H1 (cell line): ENCODE results near the gene LTA. TPM values are rescaled to one million over a fixed set of nuclear protein-coding genes. Genes with fewer than 3 reads are reported as not detected.
A peak's percentile ranks its signal among the peaks of the same experiment; 100 is the strongest.

Experiments
- CTCF ChIA-PET: fragments of 300-600 bp; sonication (Branson Sonifier 250); formaldehyde crosslinking; loops from one replicate; lab custom pipeline; 2021; ENCODE audit not compliant: partially characterized antibody; lab: Charles Lee
- POLR2A ChIA-PET: fragments of 300-600 bp; sonication (Branson Sonifier 250); formaldehyde crosslinking; loops from one replicate; lab custom pipeline; 2021; ENCODE audit warnings: inconsistent platforms; ENCODE audit not compliant: partially characterized antibody; lab: Charles Lee
- DNase-seq, 2 experiments: peaks; one replicate each; pipeline versions ENCODE4 v3.0.0 to v3.0.0-alpha.2; 2010 to 2022; ENCODE audit warnings: low spot score in 2 of 2, low read depth in 1 of 2, mixed read lengths in 1 of 2
- FAIRE-seq: peaks from 2 replicates; lab custom pipeline; 2011; peaks lifted over from hg19 to GRCh38; lab: Jason Lieb, UNC
- H2AFZ ChIP-seq: 2 replicates; pipeline ENCODE4 v1.8.1; 2012; ENCODE audit warnings: low read length, inconsistent platforms
- H2AK5ac ChIP-seq: 2 replicates; pipeline ENCODE4 v1.6.1; 2013; ENCODE audit warnings: low read depth, low read length
- H2BK120ac ChIP-seq: replicated peaks from 2 replicates; pipeline ENCODE3; 2013; ENCODE audit warnings: low read depth, low read length, inconsistent platforms
- H2BK12ac ChIP-seq: 2 replicates; pipeline ENCODE4 v1.6.1; 2013; ENCODE audit warnings: low read depth, low read length
- H2BK15ac ChIP-seq: 2 replicates; pipeline ENCODE4 v1.6.1; 2013; ENCODE audit warnings: low read length
- H2BK20ac ChIP-seq: 2 replicates; pipeline ENCODE4 v1.6.1; 2013; ENCODE audit warnings: low read length
- H2BK5ac ChIP-seq: 2 replicates; pipeline ENCODE4 v1.6.1; 2013; ENCODE audit warnings: low read depth, low read length
- H3K14ac ChIP-seq: 2 replicates; pipeline ENCODE4 v1.6.1; 2013; ENCODE audit warnings: inconsistent platforms; ENCODE audit not compliant: insufficient read length
- H3K18ac ChIP-seq: 2 replicates; pipeline ENCODE4 v1.6.1; 2013; ENCODE audit warnings: low read length; ENCODE audit errors: extremely low read depth
- H3K23ac ChIP-seq: 2 replicates; pipeline ENCODE4 v1.6.1; 2013; ENCODE audit warnings: inconsistent platforms; ENCODE audit not compliant: insufficient read length
- H3K23me2 ChIP-seq: 2 replicates; pipeline ENCODE4 v1.6.1; 2013; ENCODE audit warnings: low read depth, low read length
- H3K27ac ChIP-seq: 2 replicates; pipeline ENCODE4 v1.6.1; 2011; ENCODE audit warnings: low read depth, low read length, inconsistent platforms
- H3K27me3 ChIP-seq, 4 experiments: replicated peaks in 1 of 4; 1 replicate in 1 of 4; 2 replicates in 3 of 4; pipeline versions ENCODE4 v1.6.1 to v1.8.1; 2011 to 2013; ENCODE audit warnings: low read length in 3 of 4, mild to moderate bottlenecking in 3 of 4, inconsistent platforms in 2 of 4, mixed read lengths in 2 of 4, moderate library complexity in 1 of 4; ENCODE audit not compliant: control insufficient read depth in 3 of 4, insufficient read depth in 3 of 4; ENCODE audit errors: extremely low read depth in 1 of 4
- H3K36me3 ChIP-seq, 4 experiments: 2 replicates each; pipeline versions ENCODE4 v1.6.1 to v1.8.1; 2011 to 2013; ENCODE audit warnings: mild to moderate bottlenecking in 4 of 4, low read length in 3 of 4, moderate library complexity in 2 of 4, control low read depth in 1 of 4, inconsistent platforms in 1 of 4; ENCODE audit not compliant: insufficient read depth in 4 of 4, control insufficient read depth in 2 of 4
- H3K4ac ChIP-seq: replicated peaks from 2 replicates; pipeline ENCODE3; 2013; ENCODE audit warnings: low read length, low read depth, mixed read lengths, inconsistent platforms; ENCODE audit not compliant: insufficient read length
- H3K4me1 ChIP-seq, 4 experiments: replicated peaks in 1 of 4; 1 replicate in 1 of 4; 2 replicates in 3 of 4; pipeline versions ENCODE4 v1.6.1 to v1.8.1; 2011 to 2013; ENCODE audit warnings: low read length in 3 of 4, inconsistent platforms in 2 of 4, mixed read lengths in 1 of 4; ENCODE audit not compliant: insufficient read depth in 4 of 4, control insufficient read depth in 3 of 4
- H3K4me2 ChIP-seq, 2 experiments: 2 replicates each; pipeline versions ENCODE4 v1.6.1 to v1.8.1; 2011 to 2013; ENCODE audit warnings: low read depth in 2 of 2, low read length in 2 of 2, control low read depth in 1 of 2, inconsistent platforms in 1 of 2, mild to moderate bottlenecking in 1 of 2; ENCODE audit not compliant: insufficient read depth in 1 of 2
- H3K4me3 ChIP-seq, 4 experiments: fragments of 200-600, 300-600 bp in 1 of 4; sonication (generic), shearing (Covaris generic), sonication (Bioruptor Twin) in 1 of 4; 2 replicates each; pipeline versions ENCODE4 v1.5.1 to v1.8.1; 2011 to 2016; ENCODE audit warnings: low read length in 4 of 4, low read depth in 3 of 4, control low read depth in 2 of 4, inconsistent platforms in 2 of 4, mild to moderate bottlenecking in 2 of 4, mixed read lengths in 1 of 4, moderate library complexity in 1 of 4; ENCODE audit not compliant: insufficient read depth in 2 of 4; ENCODE audit errors: extremely low read depth in 1 of 4
- H3K56ac ChIP-seq: replicated peaks from 2 replicates; pipeline ENCODE3; 2013; ENCODE audit warnings: low read depth, mild to moderate bottlenecking, mixed read lengths, low read length, inconsistent platforms; ENCODE audit not compliant: insufficient read length
- H3K79me1 ChIP-seq: 2 replicates; pipeline ENCODE4 v1.6.1; 2013; ENCODE audit warnings: low read depth, low read length, control low read depth
- H3K79me2 ChIP-seq, 2 experiments: 2 replicates each; pipeline versions ENCODE4 v1.6.1 to v1.8.1; 2012 to 2013; ENCODE audit warnings: low read length in 2 of 2, mild to moderate bottlenecking in 2 of 2, inconsistent platforms in 1 of 2; ENCODE audit not compliant: insufficient read depth in 2 of 2, control insufficient read depth in 1 of 2
- H3K9ac ChIP-seq, 4 experiments: replicated peaks in 1 of 4; 1 replicate in 1 of 4; 2 replicates in 3 of 4; pipeline versions ENCODE4 v1.6.1 to v1.8.1; 2011 to 2013; ENCODE audit warnings: low read depth in 3 of 4, low read length in 3 of 4, control low read depth in 2 of 4, mild to moderate bottlenecking in 2 of 4, moderate library complexity in 2 of 4, inconsistent platforms in 1 of 4; ENCODE audit errors: extremely low read depth in 1 of 4
- H3K9me3 ChIP-seq, 2 experiments: 2 replicates each; pipeline versions ENCODE4 v1.6.1 to v1.8.1; 2012 to 2013; ENCODE audit warnings: mild to moderate bottlenecking in 2 of 2, moderate library complexity in 2 of 2, control low read depth in 1 of 2, inconsistent platforms in 1 of 2, low read depth in 1 of 2, low read length in 1 of 2, mixed read lengths in 1 of 2; ENCODE audit not compliant: insufficient read depth in 2 of 2
- H4K20me1 ChIP-seq, 2 experiments: replicated peaks in 1 of 2; 2 replicates each; pipeline versions ENCODE3 to v1.8.1; 2011 to 2013; ENCODE audit warnings: inconsistent platforms in 2 of 2, low read length in 2 of 2, mild to moderate bottlenecking in 1 of 2; ENCODE audit not compliant: insufficient read depth in 2 of 2, control insufficient read depth in 1 of 2
- H4K5ac ChIP-seq: 2 replicates; pipeline ENCODE4 v1.6.1; 2013; ENCODE audit warnings: low read length, low read depth, mixed read lengths, inconsistent platforms; ENCODE audit not compliant: insufficient read length
- H4K8ac ChIP-seq: 2 replicates; pipeline ENCODE4 v1.8.0; 2013; ENCODE audit warnings: mild to moderate bottlenecking, moderate library complexity, low read length, inconsistent platforms; ENCODE audit not compliant: insufficient read depth; ENCODE audit errors: extremely low read depth
- H4K91ac ChIP-seq: replicated peaks from 2 replicates; pipeline ENCODE3; 2013; ENCODE audit warnings: low read length, mixed read lengths, inconsistent platforms; ENCODE audit not compliant: insufficient read length
- JUN ChIP-seq: IDR thresholded peaks from 2 replicates; pipeline ENCODE4 v1.6.1; 2011; ENCODE audit warnings: low read depth, mild to moderate bottlenecking, improper control_type of control experiment, low read length
- POLR2A ChIP-seq, 2 experiments: IDR thresholded peaks; 1 replicate in 1 of 2; 2 replicates in 1 of 2; pipeline ENCODE4 v1.6.1; 2011; ENCODE audit warnings: low read depth in 2 of 2, low read length in 2 of 2, mild to moderate bottlenecking in 2 of 2; ENCODE audit errors: control extremely low read depth in 1 of 2
- POLR2AphosphoS5 ChIP-seq: IDR thresholded peaks from 2 replicates; pipeline ENCODE4 v1.6.1; 2011; ENCODE audit warnings: low read depth, low read length
- SUZ12 ChIP-seq: fragments of 200-600 bp; sonication (generic); IDR thresholded peaks from 2 replicates; pipeline ENCODE4 v1.6.1; 2012; ENCODE audit warnings: mild to moderate bottlenecking, inconsistent platforms, low read length, moderate library complexity, mixed read lengths
- WGBS, 2 experiments: shearing (Covaris generic) in 1 of 2; methylation state at CpG; one replicate each; pipeline versions ENCODE4 v1.1.6 to v1.1.7; 2013 to 2015; ENCODE audit warnings: low lambda C conversion rate in 2 of 2, mixed read lengths in 2 of 2, inconsistent platforms in 1 of 2, low coverage in 1 of 2, missing lambda C conversion rate in 1 of 2; ENCODE audit not compliant: insufficient replicate concordance in 2 of 2, insufficient coverage in 1 of 2, insufficient read length in 1 of 2; ENCODE audit errors: extremely low coverage in 1 of 2, missing lambda C conversion rate in 1 of 2; 5-methylcytosine and 5-hydroxymethylcytosine counted together
- polyA plus RNA-seq, 7 experiments: library from polyadenylated mRNA; depleted of rRNA in 3 of 7; stranded (reverse) in 5 of 7; unstranded in 2 of 7; fragments of >200 nt in 5 of 7; fragments of 200-250 nt in 2 of 7; gene quantifications; 1 replicate in 5 of 7; 2 replicates in 1 of 7; 4 replicates in 1 of 7; pipeline versions ENCODE4 v1.2.1 to v1.2.3, GENCODE V29; 2011 to 2013; ENCODE audit warnings: missing spikeins in 2 of 7, mixed read lengths in 2 of 7
- total RNA-seq: library from RNA; stranded (reverse); fragmentation: NEBNext Ultra II Directional; extraction: Animal tissue kit (Norgen Biotek cat#: 25700); gene quantifications from 2 replicates; pipeline ENCODE4 v1.2.1, GENCODE V29; 2021

LTA gene
- total and polyA plus RNA-seq, 2 of the 8 experiments (the other 6 are each of a cell fraction or from before 2014, with no cell fraction given), result not detected

- peaks cover 9 to 45% of the 10 kb centered on the region in 2 experiments for H3K79me2 ChIP-seq
- 93% methylated on average over 6 of the region's 6 CpGs; no CpG with 5 or more reads in 1 of the 2 experiments for WGBS, 2 experiments
- H2BK5ac ChIP-seq, result no peak overlapping the region
- DNase-seq (no peak), FAIRE-seq (no peak)
- H3K79me1 ChIP-seq, result peaks cover 10% of the 10 kb centered on the region; the same call in 1 of the 2 replicates
- no peak overlapping the region for H3K4me2 ChIP-seq
- H3K4ac ChIP-seq, result no peak overlapping the region
- no peaks in the 10 kb centered on the region for H3K23me2 ChIP-seq
- no peaks in the 10 kb centered on the region for H3K9me3 ChIP-seq
- no peak overlapping the region for H3K56ac ChIP-seq
- H3K23ac ChIP-seq, result no peak overlapping the region
- H4K20me1 ChIP-seq, result peaks cover 42 to 43% of the 10 kb centered on the region in 2 experiments
- no peak overlapping the region for H2BK12ac ChIP-seq
- H2BK15ac ChIP-seq, result no peak overlapping the region
- no peak overlapping the region for H3K9ac ChIP-seq
- ChIA-PET CTCF (interaction anchor here (0.6 kb wide), 1 partner anchor 39 kb away, joined by 3 read pairs; no protein-coding TSS in a partner anchor), POLR2A (interaction anchor here (0.6 to 18.4 kb wide), 14 partner anchors 3 to 119 kb away, joined by 3 to 428 read pairs (median 3); partner anchors contain the start of genes ATP6V1G2, BAG6, DDX39B and MCCD1)
- H3K36me3 ChIP-seq, result peaks cover 75 to 99% (median 87%) of the 10 kb centered on the region in 4 experiments
- H4K5ac ChIP-seq, result no peak overlapping the region
- no peak overlapping the region for H2AK5ac ChIP-seq
- no peak overlapping the region for H2BK120ac ChIP-seq
- H3K27ac ChIP-seq, result no peak overlapping the region
- H3K14ac ChIP-seq, result no peak overlapping the region
- H2AFZ ChIP-seq, result no peak overlapping the region
- H4K8ac ChIP-seq, result no peak overlapping the region
- H3K18ac ChIP-seq, result no peak overlapping the region
- H3K4me1 ChIP-seq, result peaks cover 3 to 8% (median 4%) of the 10 kb centered on the region in 4 experiments; a peak in 5 of 7 replicates
- no peak overlapping the region for H4K91ac ChIP-seq
- TF ChIP-seq JUN, result no peak
- TF ChIP-seq SUZ12, result no peak
- TF ChIP-seq POLR2A (IDR thresholded peaks at IDR 0.05; ENCODE audit: control extremely low read depth in 1 of 2, low read depth in 2 of 2, low read length in 2 of 2), result peak; percentile 53 to 60; a peak in 2 of 3 replicates
- peak; percentile 21; the same call in 1 of the 2 replicates for TF ChIP-seq POLR2AphosphoS5
- no peaks in the 10 kb centered on the region for H3K27me3 ChIP-seq
- H3K4me3 ChIP-seq, result no peak overlapping the region
- H2BK20ac ChIP-seq, result no peak overlapping the region
Measured at GRCh38 chr6:31534011-31534410, 38.1 kb upstream of the LTA start.
